Liver (tissue), 9 donors: Measurements from ENCODE around the gene EDC3. TPM values are rescaled to one million over a fixed set of nuclear protein-coding genes. Genes with fewer than 3 reads are reported as not detected.

ENCODE experiments used
- DNase-seq: peaks from one replicate; pipeline ENCODE4 v3.0.0-alpha.2; 2017; ENCODE audit warnings: low spot score
- H3K27ac ChIP-seq, 2 donors: one replicate each; pipeline ENCODE4 v1.7.0; 2013; ENCODE audit warnings: inconsistent platforms in 2 of 2, low read length in 2 of 2, control low read depth in 1 of 2, low read depth in 1 of 2, mild to moderate bottlenecking in 1 of 2
- H3K27me3 ChIP-seq, 4 donors: one replicate each; pipeline versions ENCODE4 v1.6.1 to v1.7.0; 2013; ENCODE audit warnings: low read length in 3 of 4, inconsistent platforms in 1 of 4, mild to moderate bottlenecking in 1 of 4, moderate library complexity in 1 of 4; ENCODE audit not compliant: control insufficient read depth in 4 of 4, insufficient read depth in 4 of 4
- H3K36me3 ChIP-seq, 4 donors: one replicate each; pipeline versions ENCODE4 v1.6.1 to v1.7.0; 2013; ENCODE audit warnings: low read length in 3 of 4, mild to moderate bottlenecking in 3 of 4, low read depth in 1 of 4, moderate library complexity in 1 of 4; ENCODE audit not compliant: control insufficient read depth in 4 of 4, insufficient read depth in 3 of 4
- H3K4me1 ChIP-seq, 4 donors: one replicate each; pipeline versions ENCODE4 v1.6.1 to v1.7.0; 2013; ENCODE audit warnings: low read length in 3 of 4, mild to moderate bottlenecking in 3 of 4, moderate library complexity in 1 of 4; ENCODE audit not compliant: control insufficient read depth in 4 of 4, insufficient read depth in 4 of 4
- H3K4me3 ChIP-seq, 3 donors: one replicate each; pipeline versions ENCODE4 v1.6.1 to v1.7.0; 2013; ENCODE audit warnings: low read length in 3 of 3, control low read depth in 1 of 3, low read depth in 1 of 3, mild to moderate bottlenecking in 1 of 3
- H3K9ac ChIP-seq, 2 donors: one replicate each; pipeline ENCODE4 v1.7.0; 2013; ENCODE audit warnings: low read length in 2 of 2, mild to moderate bottlenecking in 2 of 2, moderate library complexity in 2 of 2, control low read depth in 1 of 2, low read depth in 1 of 2
- H3K9me3 ChIP-seq, 4 donors: one replicate each; pipeline versions ENCODE4 v1.6.1 to v1.7.0; 2013; ENCODE audit warnings: low read length in 3 of 4; ENCODE audit not compliant: control insufficient read depth in 4 of 4
- CTCF ChIP-seq: fragments of 150-350 bp; IDR thresholded peaks from 2 replicates; pipeline ENCODE4 v1.5.1; 2017; ENCODE audit warnings: improper control_type of control experiment, low read depth, low read length; ENCODE audit not compliant: missing input control
- EGR1 ChIP-seq, 2 donors: IDR thresholded peaks; 2 replicates each; pipeline ENCODE4 v1.6.1; 2016 to 2018; ENCODE audit warnings: antibody characterized with exemption in 2 of 2, low read depth in 2 of 2
- FOXA1 ChIP-seq: IDR thresholded peaks from 2 replicates; pipeline ENCODE4 v1.6.1; 2016; ENCODE audit warnings: antibody characterized with exemption
- FOXA2 ChIP-seq: IDR thresholded peaks from 2 replicates; pipeline ENCODE4 v1.6.1; 2016; ENCODE audit warnings: antibody characterized with exemption
- GABPA ChIP-seq, 2 donors: IDR thresholded peaks in 1 of 2; conservative IDR thresholded peaks in 1 of 2; 2 replicates each; pipeline ENCODE4 v1.6.1; 2016; ENCODE audit warnings: antibody characterized with exemption in 2 of 2, mild to moderate bottlenecking in 1 of 2, moderate library complexity in 1 of 2
- HNF4A ChIP-seq, 2 donors: conservative IDR thresholded peaks; 2 replicates each; pipeline ENCODE4 v1.6.1; 2016; ENCODE audit warnings: antibody characterized with exemption in 2 of 2, mild to moderate bottlenecking in 2 of 2
- HNF4G ChIP-seq: IDR thresholded peaks from 2 replicates; pipeline ENCODE4 v1.6.1; 2016; ENCODE audit warnings: antibody characterized with exemption
- JUND ChIP-seq, 2 donors: IDR thresholded peaks; 2 replicates each; pipeline ENCODE4 v1.6.1; 2016; ENCODE audit warnings: antibody characterized with exemption in 2 of 2
- RAD21 ChIP-seq, 2 donors: IDR thresholded peaks; 2 replicates each; pipeline ENCODE4 v1.6.1; 2016; ENCODE audit warnings: antibody characterized with exemption in 2 of 2, mild to moderate bottlenecking in 2 of 2
- REST ChIP-seq: IDR thresholded peaks from 2 replicates; pipeline ENCODE4 v1.6.1; 2016; ENCODE audit warnings: antibody characterized with exemption, mild to moderate bottlenecking
- RXRA ChIP-seq, 2 donors: IDR thresholded peaks; 2 replicates each; pipeline ENCODE4 v1.6.1; 2017 to 2018; ENCODE audit warnings: antibody characterized with exemption in 2 of 2, mild to moderate bottlenecking in 1 of 2
- SP1 ChIP-seq: IDR thresholded peaks from 2 replicates; pipeline ENCODE4 v1.6.1; 2018; ENCODE audit warnings: antibody characterized with exemption, mild to moderate bottlenecking
- TAF1 ChIP-seq: conservative IDR thresholded peaks from 2 replicates; pipeline ENCODE4 v1.6.1; 2016; ENCODE audit warnings: antibody characterized with exemption, mild to moderate bottlenecking
- YY1 ChIP-seq: IDR thresholded peaks from 2 replicates; pipeline ENCODE4 v1.6.1; 2016; ENCODE audit warnings: antibody characterized with exemption, mild to moderate bottlenecking
- ZBTB33 ChIP-seq: IDR thresholded peaks from 2 replicates; pipeline ENCODE4 v1.6.1; 2016; ENCODE audit warnings: antibody characterized with exemption
- WGBS: extraction: QIAGEN DNeasy Blood & Tissue Kit; methylation state at CpG from one replicate; pipeline ENCODE4 v1.1.7; 2013; 5-methylcytosine and 5-hydroxymethylcytosine counted together
- polyA plus RNA-seq, 2 donors: library from polyadenylated mRNA; stranded (reverse) in 1 of 2; unstranded in 1 of 2; fragments of 200-250 nt in 1 of 2; fragments of >200 nt in 1 of 2; fragmentation: Nextera tagmentation in 1 of 2; extraction: Ambion mirVana in 1 of 2; gene quantifications; one replicate each; pipeline versions ENCODE4 v1.2.1 to v1.2.3, GENCODE V29; 2013 to 2015
- total RNA-seq, 2 donors: library from RNA; depleted of rRNA; stranded (reverse); fragments of >200 nt; gene quantifications; one replicate each; pipeline ENCODE4 v1.2.3, GENCODE V29; 2014
- donor health status: healthy.
- donor health status: healthy.
- donor health status: healthy.
- donor health status: healthy.
- donor health status: healthy.

The EDC3 gene
- total and polyA plus RNA-seq, 4 donors, result 5.8 to 9.5 (median 7.4) TPM

GRCh38 chr15:74603026-74603788 lies 92.6 kb downstream of the EDC3 start:
- Histone ChIP-seq H3K27ac (no peak overlapping the region), H3K9me3 (no peaks in the 10 kb centered on the region), H3K36me3 (no peaks in the 10 kb centered on the region), H3K4me3 (no peak overlapping the region), H3K9ac (no peak overlapping the region), H3K27me3 (no peaks in the 10 kb centered on the region), H3K4me1 (peaks cover 0 to 16% (median 8%) of the 10 kb centered on the region in 4 donors)
- no peak for DNase-seq
- 94% methylated on average over 13 of the region's 13 CpGs for WGBS
- TF ChIP-seq SP1 (no peak), CTCF (no peak), HNF4A (conservative IDR thresholded peaks at IDR 0.05) (no peak), JUND (IDR thresholded peaks at IDR 0.05) (no peak), YY1 (no peak)

- Histone ChIP-seq H3K27me3 (no peaks in the 10 kb centered on the region), H3K4me3 (peak overlapping the region; percentile 50 to 65 (median 54)), H3K4me1 (peaks cover 0 to 20% (median 11%) of the 10 kb centered on the region in 4 donors), H3K9me3 (no peaks in the 10 kb centered on the region), H3K27ac (no peak overlapping the region), H3K36me3 (peaks cover 0 to 2% (median 1%) of the 10 kb centered on the region in 4 donors), H3K9ac (peak overlapping the region in 1 of 2 donors; percentile 74)
- WGBS, result 85% methylated on average over 15 of the region's 15 CpGs
- no peak for TF ChIP-seq JUND (IDR thresholded peaks at IDR 0.05)
- TF ChIP-seq FOXA2, result no peak
- no peak for TF ChIP-seq GABPA (IDR thresholded peaks at IDR 0.05 in 1 of 2, conservative IDR thresholded peaks at IDR 0.05 in 1 of 2)
- no peak for TF ChIP-seq RXRA (IDR thresholded peaks at IDR 0.05)
- no peak for TF ChIP-seq HNF4A (conservative IDR thresholded peaks at IDR 0.05)
- TF ChIP-seq CTCF, result no peak
- no peak for TF ChIP-seq HNF4G
- no peak for TF ChIP-seq ZBTB33
- no peak for TF ChIP-seq EGR1 (IDR thresholded peaks at IDR 0.05; ENCODE audit: low read depth in 2 of 2)
- no peak for TF ChIP-seq RAD21 (IDR thresholded peaks at IDR 0.05)
- TF ChIP-seq REST, result no peak
- no peak for TF ChIP-seq FOXA1
- TF ChIP-seq TAF1, result no peak
- TF ChIP-seq SP1, result no peak
- TF ChIP-seq YY1, result no peak
- DNase-seq, result no peak
Observed at GRCh38 chr15:74599156-74599555, 96.7 kb downstream of the EDC3 start.
